ENCODE data around the gene PPP1R14C.

DNA sequence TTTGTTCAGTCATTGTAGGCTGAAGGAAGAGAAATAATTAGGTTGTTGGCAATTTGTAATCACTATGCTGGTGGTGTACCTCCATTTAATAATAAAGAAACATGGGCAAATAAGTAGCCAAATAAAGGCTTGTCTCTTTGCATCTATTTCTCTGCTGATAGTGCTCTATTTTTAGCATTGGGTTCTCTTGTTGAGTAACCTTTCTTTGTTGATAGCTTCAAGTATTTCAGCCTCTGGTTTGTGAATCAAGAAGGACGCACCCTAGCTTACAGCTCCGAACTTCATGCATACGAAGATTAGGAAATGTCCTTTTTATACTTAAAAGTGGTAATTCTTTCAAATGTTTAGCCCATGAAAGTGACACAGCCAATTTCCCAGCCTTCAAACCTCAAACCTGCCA is 2.6 kb downstream of the PPP1R14C start:
- TF ChIP-seq YY1 (IDR thresholded peaks at IDR 0.05; ENCODE audit: insufficient read depth, insufficient read length) (no peak), SUZ12 (IDR thresholded peaks at IDR 0.05; ENCODE audit: extremely low read depth, insufficient read depth, insufficient read length) (no peak), ZNF274 (IDR thresholded peaks at IDR 0.05; ENCODE audit: low read depth, low read length) (no peak)
